ENCODE measurements around the gene TBCA.

DNA sequence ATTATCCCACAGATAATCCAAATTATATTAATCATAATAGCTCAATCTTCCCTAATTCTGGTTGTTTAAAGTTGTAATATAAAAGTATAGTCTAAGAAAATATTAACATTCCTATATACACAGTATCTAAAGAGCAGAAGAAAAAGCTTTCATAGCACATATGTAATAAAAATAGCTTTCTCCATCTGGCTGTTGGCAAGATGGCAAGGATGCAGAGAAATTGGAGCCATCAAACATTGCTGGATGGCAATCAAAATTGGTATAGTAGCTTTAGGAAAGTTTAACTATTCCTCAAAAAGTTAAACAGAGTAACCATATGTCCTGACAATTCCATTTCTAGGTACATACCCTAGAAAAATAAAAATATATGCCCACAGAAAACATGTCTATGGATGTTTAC, 66.8 kb downstream of the TBCA start:
- TF ChIP-seq, protein P1, sequence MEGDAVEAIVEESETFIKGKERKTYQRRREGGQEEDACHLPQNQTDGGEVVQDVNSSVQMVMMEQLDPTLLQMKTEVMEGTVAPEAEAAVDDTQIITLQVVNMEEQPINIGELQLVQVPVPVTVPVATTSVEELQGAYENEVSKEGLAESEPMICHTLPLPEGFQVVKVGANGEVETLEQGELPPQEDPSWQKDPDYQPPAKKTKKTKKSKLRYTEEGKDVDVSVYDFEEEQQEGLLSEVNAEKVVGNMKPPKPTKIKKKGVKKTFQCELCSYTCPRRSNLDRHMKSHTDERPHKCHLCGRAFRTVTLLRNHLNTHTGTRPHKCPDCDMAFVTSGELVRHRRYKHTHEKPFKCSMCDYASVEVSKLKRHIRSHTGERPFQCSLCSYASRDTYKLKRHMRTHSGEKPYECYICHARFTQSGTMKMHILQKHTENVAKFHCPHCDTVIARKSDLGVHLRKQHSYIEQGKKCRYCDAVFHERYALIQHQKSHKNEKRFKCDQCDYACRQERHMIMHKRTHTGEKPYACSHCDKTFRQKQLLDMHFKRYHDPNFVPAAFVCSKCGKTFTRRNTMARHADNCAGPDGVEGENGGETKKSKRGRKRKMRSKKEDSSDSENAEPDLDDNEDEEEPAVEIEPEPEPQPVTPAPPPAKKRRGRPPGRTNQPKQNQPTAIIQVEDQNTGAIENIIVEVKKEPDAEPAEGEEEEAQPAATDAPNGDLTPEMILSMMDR (conservative IDR thresholded peaks at IDR 0.05; ENCODE audit: low read depth, low read length) = no peak
- TF ChIP-seq EZH2 (IDR thresholded peaks at IDR 0.05; ENCODE audit: low read length, unreplicated experiment) = no peak
